Lower lobe of right lung (tissue), 2 donors: Measurements from ENCODE around the gene INTS7. TPM values are rescaled to one million over a fixed set of nuclear protein-coding genes. Genes with fewer than 3 reads are reported as not detected.
"Not testable (repeated sequence)": the region's sequence is repeated elsewhere in the genome, so short reads cannot be mapped to it uniquely, and the experiment has no call there.

Experiments
- ATAC-seq, 2 donors: fragments of 200-7000 bp; cut with Tn5 transposase; one replicate each; pipeline ENCODE4 v1.9.1; 2020 to 2022; ENCODE audit warnings: mild to moderate bottlenecking in 2 of 2, moderate library complexity in 2 of 2
- DNase-seq: peaks from one replicate; pipeline ENCODE4 v3.0.0-alpha.2; 2020
- H3K27ac ChIP-seq: fragments of 200-600 bp; one replicate; pipeline ENCODE4 v1.8.0; 2022
- H3K27me3 ChIP-seq: fragments of 200-600 bp; one replicate; pipeline ENCODE4 v1.8.0; 2022; ENCODE audit warnings: low read depth
- H3K36me3 ChIP-seq: fragments of 200-600 bp; one replicate; pipeline ENCODE4 v1.8.0; 2022; ENCODE audit warnings: mild to moderate bottlenecking
- H3K4me1 ChIP-seq: fragments of 200-600 bp; one replicate; pipeline ENCODE4 v1.8.0; 2022
- H3K4me3 ChIP-seq: fragments of 200-600 bp; one replicate; pipeline ENCODE4 v1.8.0; 2022; ENCODE audit warnings: mild to moderate bottlenecking
- H3K9me3 ChIP-seq: fragments of 200-600 bp; one replicate; pipeline ENCODE4 v1.8.0; 2022
- CTCF ChIP-seq: fragments of 200-600 bp; IDR thresholded peaks from one replicate; pipeline ENCODE4 v1.8.0; 2022; ENCODE audit warnings: antibody characterized with exemption, mild to moderate bottlenecking
- intact Hi-C: fragments of 100-400 bp; cut with DNase I; formaldehyde crosslinking; loops from one replicate; pipeline ENCODE4 v1.11.0; 2022
- total RNA-seq: library from RNA; stranded (reverse); fragmentation: NEBNext Ultra II Directional; extraction: Animal tissue kit (Norgen Biotek cat#: 25700); gene quantifications from one replicate; pipeline ENCODE4 v1.2.1, GENCODE V29; 2021
- donor health status: DM: no; HTN: yes; CAD: no; lungs with severe emphysema.

Gene INTS7
- total RNA-seq, 1 donor from 2014 or later: 17.1 TPM

- H3K9me3 ChIP-seq: no peaks in the 10 kb centered on the region
- no peak overlapping the region for H3K4me3 ChIP-seq
- no peak overlapping the region for H3K27ac ChIP-seq
- intact Hi-C loops: no loop called here
- no peaks in the 10 kb centered on the region for H3K27me3 ChIP-seq
- no peak for ATAC-seq
- DNase-seq: no peak
- H3K36me3 ChIP-seq: no peaks in the 10 kb centered on the region
- TF ChIP-seq CTCF: no peak
- peaks cover 14% of the 10 kb centered on the region for H3K4me1 ChIP-seq
Observed at GRCh38 chr1:211921579-211922095, 113.7 kb downstream of the INTS7 start.

- Histone ChIP-seq H3K27me3 (no peaks in the 10 kb centered on the region), H3K4me1 (peaks cover 14% of the 10 kb centered on the region), H3K27ac (no peak overlapping the region), H3K9me3 (no peaks in the 10 kb centered on the region), H3K4me3 (no peak overlapping the region), H3K36me3 (no peaks in the 10 kb centered on the region)
- ATAC-seq (no peak), DNase-seq (no peak)
- intact Hi-C loops: no loop called here
- TF ChIP-seq CTCF: no peak
Observed at GRCh38 chr1:211920602-211921226, 114.6 kb downstream of the INTS7 start.

- no peak overlapping the region for H3K27ac ChIP-seq
- H3K4me1 ChIP-seq: peaks cover 14% of the 10 kb centered on the region
Observed at GRCh38 chr1:211920141-211920572, 115.2 kb downstream of the INTS7 start.

GRCh38 chr1:211918843-211919414 lies 116.4 kb downstream of the INTS7 start:
- Histone ChIP-seq H3K36me3 (no peaks in the 10 kb centered on the region), H3K27me3 (no peaks in the 10 kb centered on the region), H3K9me3 (no peaks in the 10 kb centered on the region), H3K27ac (no peak overlapping the region), H3K4me1 (peaks cover 14% of the 10 kb centered on the region), H3K4me3 (no peak overlapping the region)
- no peak for ATAC-seq
- intact Hi-C loops: no loop called here
- no peak for TF ChIP-seq CTCF
- no peak for DNase-seq

More at GRCh38 chr1:211920141-211920572, 115.2 kb downstream of the INTS7 start:
- Histone ChIP-seq H3K36me3 (no peaks in the 10 kb centered on the region), H3K9me3 (no peaks in the 10 kb centered on the region), H3K27me3 (no peaks in the 10 kb centered on the region), H3K4me3 (no peak overlapping the region)
- intact Hi-C loops: no loop called here
- peak; percentile 81 to 84 for ATAC-seq
- DNase-seq: no peak
- TF ChIP-seq CTCF: no peak

GRCh38 chr1:211916458-211916857 lies 118.9 kb downstream of the INTS7 start:
- ATAC-seq, H3K36me3 ChIP-seq, H3K27ac ChIP-seq, H3K9me3 ChIP-seq, DNase-seq, H3K27me3 ChIP-seq, H3K4me3 ChIP-seq, intact Hi-C loops: not testable (repeated sequence)
- peaks cover 14% of the 10 kb centered on the region for H3K4me1 ChIP-seq

- Histone ChIP-seq H3K27ac (no peak overlapping the region), H3K27me3 (no peaks in the 10 kb centered on the region), H3K9me3 (no peaks in the 10 kb centered on the region), H3K4me1 (peaks cover 14% of the 10 kb centered on the region), H3K36me3 (no peaks in the 10 kb centered on the region), H3K4me3 (no peak overlapping the region)
- DNase-seq (no peak), ATAC-seq (no peak)
- no peak for TF ChIP-seq CTCF
- intact Hi-C loops: no loop called here
Observed at GRCh38 chr1:211915924-211916323, 119.4 kb downstream of the INTS7 start.
